ENCODE results near the gene BCL2L11. TPM values are rescaled to one million over a fixed set of nuclear protein-coding genes. Genes with fewer than 3 reads are reported as not detected.

Gene BCL2L11
- polyA plus RNA-seq, 1 donor: 10.0 TPM

GRCh38 chr2:111143107-111143842, 22.6 kb downstream of the BCL2L11 start:
- DNase-seq (ENCODE audit: low read depth): no peak

- DNase-seq (ENCODE audit: low read depth): no peak
These were observed 23.1 kb downstream of the BCL2L11 start for GRCh38 chr2:111143843-111144198.

DNA sequence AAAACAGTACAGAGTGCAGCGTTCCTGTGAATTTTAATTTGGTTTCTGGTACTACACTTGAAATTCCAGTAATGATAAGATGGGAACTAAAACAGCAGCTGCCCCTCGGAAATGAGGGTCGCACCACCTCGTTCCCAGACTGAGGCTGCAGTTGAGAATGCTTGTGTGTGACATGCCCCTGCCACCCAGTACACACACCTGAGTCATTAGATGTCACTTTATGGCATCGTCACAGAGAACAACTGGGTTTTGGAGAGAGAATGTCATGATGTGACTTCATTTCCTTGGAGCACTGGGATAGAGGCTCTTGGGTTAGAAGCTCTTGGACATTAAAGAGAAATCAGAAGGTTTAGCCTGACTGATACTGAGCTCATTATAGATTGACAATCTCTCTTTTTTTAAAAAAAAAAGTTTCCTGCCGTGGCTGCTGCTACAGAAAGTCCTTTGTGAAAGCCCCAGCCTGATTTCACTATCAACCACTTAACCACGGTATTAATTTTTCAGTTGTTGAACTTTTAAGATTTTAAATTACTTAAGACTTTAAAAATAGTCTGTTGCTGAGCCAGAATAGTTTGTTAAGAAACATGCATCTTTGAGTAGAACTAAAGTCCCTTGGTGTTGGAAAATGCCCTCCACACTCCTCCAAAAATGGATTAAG, 24.5 kb downstream of the BCL2L11 start:
- no peak for DNase-seq (ENCODE audit: low read depth)

DNA sequence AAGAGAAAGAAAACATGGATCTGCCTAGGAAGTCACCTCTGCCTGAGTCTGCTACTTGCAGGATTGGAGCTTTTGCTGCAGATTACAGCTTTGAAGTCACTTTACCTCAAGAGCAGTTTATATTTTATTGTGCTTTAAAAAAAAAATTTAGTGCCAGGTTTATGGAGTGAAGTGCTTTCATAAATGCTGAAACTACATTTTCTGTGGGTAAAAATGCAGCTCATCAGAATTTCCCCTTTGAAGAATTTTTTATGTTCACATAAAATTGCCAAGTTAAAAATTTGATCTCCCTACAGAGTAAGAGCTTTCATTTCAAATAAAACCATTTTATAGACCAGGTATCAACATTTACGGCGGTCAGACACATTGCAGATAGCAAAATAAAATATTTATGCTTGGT, 25.2 kb downstream of the BCL2L11 start:
- DNase-seq (ENCODE audit: low read depth): no peak

DNA sequence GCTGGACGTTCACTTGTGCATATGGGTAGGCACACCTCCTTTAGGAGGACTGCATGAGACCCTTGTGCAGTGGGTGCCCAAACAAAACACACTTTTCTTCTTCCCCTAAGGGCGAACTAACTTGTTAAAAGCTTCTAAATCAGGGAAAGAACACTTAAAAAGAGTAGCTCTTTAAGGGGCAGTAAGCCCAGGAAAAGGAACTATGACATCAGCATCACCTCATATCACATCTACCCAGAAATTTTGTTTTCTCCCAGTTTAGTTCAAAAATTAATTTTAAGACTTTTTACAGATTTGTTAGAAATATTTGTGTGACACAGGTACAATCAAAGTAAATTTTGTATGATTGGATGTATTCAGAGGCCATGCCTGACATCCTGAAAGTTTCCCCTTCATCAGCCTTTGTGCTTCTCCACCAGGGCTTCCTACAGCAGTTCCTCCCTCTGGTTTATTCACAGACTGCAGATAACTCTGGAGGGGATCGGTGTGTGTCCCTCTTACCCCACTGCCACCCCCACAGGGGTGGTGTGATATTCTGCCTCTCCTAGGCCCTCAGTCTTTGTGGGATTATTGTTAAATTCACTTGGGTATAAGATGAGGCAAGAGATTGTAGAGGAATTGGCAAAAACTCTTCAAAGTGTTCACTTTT, 27.6 kb downstream of the BCL2L11 start:
- DNase-seq (ENCODE audit: low read depth): no peak

DNA sequence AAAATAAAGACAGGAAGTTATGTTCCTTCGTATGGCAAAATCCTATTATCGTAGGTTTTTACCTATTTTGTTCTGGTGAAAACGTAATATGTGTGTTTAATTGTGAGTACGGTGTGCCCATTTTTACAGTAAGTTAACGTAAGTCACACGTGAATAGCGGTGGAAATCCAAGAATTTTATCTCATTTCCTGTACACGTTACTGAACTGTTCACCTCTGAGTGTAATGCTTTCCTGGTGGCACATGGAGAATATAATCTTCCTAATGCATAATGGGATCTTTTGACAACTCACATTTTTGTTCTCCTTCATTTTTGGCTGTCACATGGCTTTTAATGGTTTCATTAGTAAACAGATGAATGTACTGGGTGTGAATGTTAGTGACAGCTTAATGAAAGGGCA, 28.2 kb downstream of the BCL2L11 start:
- DNase-seq (ENCODE audit: low read depth): no peak

GRCh38 chr2:111149882-111150455, 29.3 kb downstream of the BCL2L11 start:
- DNase-seq (ENCODE audit: low read depth): no peak

DNA sequence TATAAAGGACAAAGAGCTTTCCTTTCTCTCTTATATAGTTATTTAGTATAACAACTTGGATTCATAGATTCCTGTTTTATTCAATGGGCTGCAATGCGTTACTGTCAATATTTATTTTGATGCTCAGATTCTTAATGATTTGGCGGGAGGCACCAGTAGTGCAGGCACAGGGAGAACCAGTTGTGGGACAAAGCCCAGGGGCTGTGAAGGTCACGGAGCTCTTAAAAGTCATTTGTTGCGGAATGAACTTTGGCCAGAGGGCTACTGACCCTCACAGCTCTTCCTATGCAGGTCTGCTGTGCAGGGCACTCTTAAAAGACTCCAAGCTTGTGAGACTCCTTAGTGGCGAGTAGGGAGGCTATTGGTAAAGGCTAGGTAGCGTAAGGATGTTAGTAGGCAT, 34.0 kb downstream of the BCL2L11 start:
- DNase-seq (ENCODE audit: low read depth): no peak

- DNase-seq (ENCODE audit: low read depth): no peak
These were observed 34.9 kb downstream of the BCL2L11 start for GRCh38 chr2:111155610-111156009.

- DNase-seq (ENCODE audit: low read depth): no peak
These were observed 35.8 kb downstream of the BCL2L11 start for GRCh38 chr2:111156529-111156928.

DNA sequence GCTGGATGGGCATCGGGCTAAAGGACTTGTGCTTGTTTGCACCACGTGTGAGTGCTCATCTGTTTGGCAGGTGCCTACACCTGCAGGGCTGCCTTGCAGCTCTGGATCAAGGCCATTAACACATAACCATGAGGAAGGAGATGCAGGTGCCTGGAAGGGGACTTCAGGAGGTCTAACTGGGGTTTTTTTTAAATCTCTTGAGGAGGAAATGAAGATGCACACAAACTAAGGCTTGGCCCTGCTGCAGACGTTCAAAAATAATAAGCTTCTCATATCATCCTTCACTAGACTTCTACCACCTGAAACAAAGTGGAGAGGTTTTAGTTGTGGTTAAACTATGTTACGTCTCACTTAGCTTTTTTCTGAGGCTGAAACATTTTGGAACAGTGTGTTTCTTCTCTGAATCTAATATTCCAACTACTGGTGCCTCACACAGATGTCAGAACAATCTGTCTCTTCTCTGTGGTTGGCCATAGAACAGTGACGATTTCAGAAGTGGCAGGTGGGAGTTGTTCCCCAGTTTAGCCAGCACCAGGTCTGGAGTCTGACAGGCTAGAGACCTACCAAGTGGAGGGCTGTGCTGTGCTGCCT, 36.5 kb downstream of the BCL2L11 start:
- DNase-seq (ENCODE audit: low read depth): no peak

DNA sequence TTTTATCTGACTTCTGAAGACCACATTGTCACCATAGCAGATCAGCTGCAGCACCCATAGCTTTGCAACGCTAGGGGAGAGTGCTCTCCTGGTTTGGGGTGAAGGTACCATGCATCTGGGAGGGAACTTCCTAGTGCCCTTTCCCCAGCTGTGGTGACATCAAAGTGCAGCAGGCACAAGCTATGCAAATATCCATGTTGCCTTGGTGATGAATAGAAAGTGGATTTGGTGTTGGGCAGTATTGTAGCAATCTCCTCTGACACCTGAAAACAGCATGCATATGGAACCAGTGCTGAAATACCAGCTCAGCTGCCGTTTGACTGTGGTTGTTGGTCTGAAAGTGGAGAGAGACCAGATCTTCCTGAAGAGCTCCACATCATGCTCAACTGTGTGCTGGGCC, 37.1 kb downstream of the BCL2L11 start:
- no peak for DNase-seq (ENCODE audit: low read depth)

GRCh38 chr2:111159641-111160040, 38.9 kb downstream of the BCL2L11 start:
- no peak for DNase-seq (ENCODE audit: low read depth)

DNA sequence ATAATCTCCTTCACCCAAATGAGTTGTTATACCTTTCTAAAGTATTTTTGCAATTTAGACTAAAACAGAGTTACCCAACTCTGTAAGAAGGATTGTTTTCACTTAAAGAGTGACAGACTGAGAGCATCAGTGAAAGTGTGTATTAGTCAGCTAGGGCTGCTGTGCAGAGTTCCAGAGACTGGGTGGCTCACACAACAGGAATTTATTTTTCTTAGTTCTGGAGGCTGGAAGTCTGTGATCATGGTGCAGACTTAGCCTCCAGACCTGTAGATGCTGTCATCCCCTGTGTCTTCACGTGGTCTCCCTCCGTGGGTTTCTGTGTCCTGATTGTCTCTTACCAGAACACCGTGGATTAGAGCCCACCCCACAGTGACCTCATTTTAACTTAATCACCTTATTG, 40.0 kb downstream of the BCL2L11 start:
- no peak for DNase-seq (ENCODE audit: low read depth)

GRCh38 chr2:111161971-111162370, 41.3 kb downstream of the BCL2L11 start:
- DNase-seq (ENCODE audit: low read depth): no peak

- no peak for DNase-seq (ENCODE audit: low read depth)
These were observed 42.1 kb downstream of the BCL2L11 start for GRCh38 chr2:111162718-111163331.

- DNase-seq (ENCODE audit: low read depth): no peak
These were observed 43.4 kb downstream of the BCL2L11 start for GRCh38 chr2:111164078-111164477.

DNA sequence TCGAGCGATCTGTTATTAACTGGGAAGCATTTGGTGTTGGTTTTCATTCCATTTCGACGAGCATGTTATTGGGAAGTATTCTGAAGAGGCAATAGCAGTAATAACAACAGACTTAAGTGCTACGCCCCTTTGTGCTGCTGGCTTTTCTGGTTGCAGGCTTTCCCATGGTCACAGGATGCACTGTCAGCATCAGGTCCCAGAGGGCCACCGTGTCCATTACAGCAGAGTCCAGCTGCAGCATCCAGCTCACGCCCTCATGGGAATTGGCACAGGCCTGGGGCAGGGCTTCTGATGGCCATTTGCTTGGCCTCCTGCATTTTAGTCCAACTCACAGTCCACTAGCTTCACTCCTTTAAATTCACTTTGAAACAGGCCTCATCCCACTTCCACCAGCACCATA, 44.4 kb downstream of the BCL2L11 start:
- no peak for DNase-seq (ENCODE audit: low read depth)

GRCh38 chr2:111166115-111166514, 45.4 kb downstream of the BCL2L11 start:
- no peak for DNase-seq (ENCODE audit: low read depth)

DNA sequence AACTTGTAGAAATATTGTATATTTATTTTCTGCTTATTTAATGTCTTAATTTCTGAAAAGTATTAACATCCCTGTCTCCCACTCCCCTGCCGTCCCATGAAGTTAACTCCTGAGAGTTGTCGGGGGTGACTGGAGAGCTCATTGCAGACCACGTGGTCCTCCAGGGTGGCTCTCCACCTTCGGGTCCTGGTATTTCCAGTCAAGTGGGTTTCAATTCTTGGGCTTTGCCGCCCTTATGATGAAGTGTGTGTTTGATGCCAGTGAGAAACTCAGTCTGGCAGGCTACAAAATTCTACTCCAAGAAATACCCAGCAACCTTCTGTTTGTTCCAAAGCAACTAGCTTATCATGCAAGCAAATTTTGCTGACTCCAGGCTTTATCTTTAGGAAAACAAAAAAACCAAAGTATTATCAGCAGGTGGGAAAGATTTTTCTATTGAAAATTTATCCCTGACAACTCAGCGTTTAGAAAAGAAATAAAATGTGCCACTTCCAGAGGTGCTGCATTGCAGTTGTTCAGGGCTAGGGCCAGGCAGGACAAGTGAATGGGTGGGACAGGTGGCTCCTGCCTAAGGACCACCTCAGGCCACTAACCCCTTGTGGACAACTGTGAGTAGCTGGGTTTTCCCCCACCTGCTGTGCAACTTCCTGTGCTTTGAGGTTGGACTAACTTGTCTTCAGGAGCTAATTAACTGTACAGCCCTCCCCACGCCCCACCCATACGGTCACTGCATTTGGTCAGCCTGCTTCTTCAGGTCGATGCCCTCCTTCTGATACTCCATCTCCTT, 46.6 kb downstream of the BCL2L11 start:
- DNase-seq (ENCODE audit: low read depth): no peak

- no peak for DNase-seq (ENCODE audit: low read depth)
These were observed 47.1 kb downstream of the BCL2L11 start for GRCh38 chr2:111167863-111168162.
